GM12875 (cell line): ENCODE measurements around the gene BATF2.
"Not testable (repeated sequence)": the region's sequence is repeated elsewhere in the genome, so short reads cannot be mapped to it uniquely, and the experiment has no call there.

Experiments used
- H3K4me3 ChIP-seq: one replicate; pipeline ENCODE4 v1.5.1; 2011; ENCODE audit warnings: low read depth, low read length, control low read depth
- TF ChIP-seq, protein P1 (sequence below): IDR thresholded peaks from 2 replicates; pipeline ENCODE4 v1.5.1; 2011; ENCODE audit warnings: low read depth, mild to moderate bottlenecking, control low read depth, inconsistent platforms, low read length, moderate library complexity, borderline replicate concordance; ENCODE audit not compliant: insufficient read depth

Gene BATF2

DNA sequence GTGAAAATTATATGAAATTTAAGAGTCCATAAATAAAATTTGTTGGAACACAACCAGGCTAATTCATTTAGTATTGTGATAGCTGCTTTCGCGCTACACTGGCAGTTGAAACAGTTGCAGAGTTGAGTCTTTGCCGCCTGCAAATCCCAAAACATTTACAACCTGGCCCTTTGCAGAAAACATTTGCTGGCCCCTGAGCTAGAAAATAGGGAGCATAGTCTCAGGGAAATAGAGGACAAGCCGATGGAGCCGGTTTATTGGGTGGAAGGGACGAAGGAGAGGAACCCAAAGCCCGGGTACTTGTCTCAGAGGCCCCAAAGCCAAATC lies 43.7 kb upstream of the BATF2 start:
- peak overlapping the region; percentile 89 for H3K4me3 ChIP-seq
- TF ChIP-seq, protein P1, sequence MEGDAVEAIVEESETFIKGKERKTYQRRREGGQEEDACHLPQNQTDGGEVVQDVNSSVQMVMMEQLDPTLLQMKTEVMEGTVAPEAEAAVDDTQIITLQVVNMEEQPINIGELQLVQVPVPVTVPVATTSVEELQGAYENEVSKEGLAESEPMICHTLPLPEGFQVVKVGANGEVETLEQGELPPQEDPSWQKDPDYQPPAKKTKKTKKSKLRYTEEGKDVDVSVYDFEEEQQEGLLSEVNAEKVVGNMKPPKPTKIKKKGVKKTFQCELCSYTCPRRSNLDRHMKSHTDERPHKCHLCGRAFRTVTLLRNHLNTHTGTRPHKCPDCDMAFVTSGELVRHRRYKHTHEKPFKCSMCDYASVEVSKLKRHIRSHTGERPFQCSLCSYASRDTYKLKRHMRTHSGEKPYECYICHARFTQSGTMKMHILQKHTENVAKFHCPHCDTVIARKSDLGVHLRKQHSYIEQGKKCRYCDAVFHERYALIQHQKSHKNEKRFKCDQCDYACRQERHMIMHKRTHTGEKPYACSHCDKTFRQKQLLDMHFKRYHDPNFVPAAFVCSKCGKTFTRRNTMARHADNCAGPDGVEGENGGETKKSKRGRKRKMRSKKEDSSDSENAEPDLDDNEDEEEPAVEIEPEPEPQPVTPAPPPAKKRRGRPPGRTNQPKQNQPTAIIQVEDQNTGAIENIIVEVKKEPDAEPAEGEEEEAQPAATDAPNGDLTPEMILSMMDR, result no peak

DNA sequence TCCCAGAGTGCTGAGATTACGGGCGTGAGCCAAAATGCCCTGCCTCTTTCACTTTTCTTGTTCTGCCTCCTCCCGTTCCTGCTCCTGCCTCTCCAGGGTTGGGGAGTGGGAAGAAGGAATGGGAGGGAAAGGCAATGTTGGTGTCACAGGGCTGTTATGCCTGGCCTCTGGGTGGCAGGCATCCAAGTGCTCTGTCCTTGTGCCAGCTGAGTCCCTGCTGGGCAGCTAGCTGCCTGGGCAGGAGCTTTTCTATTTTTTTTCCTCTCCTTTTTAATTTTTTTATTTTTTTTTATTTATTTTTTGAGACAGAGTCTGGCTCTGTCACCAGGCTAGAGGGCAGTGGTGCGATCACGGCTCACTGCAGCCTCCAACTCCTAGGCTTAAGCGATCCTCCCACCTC lies 40.2 kb upstream of the BATF2 start:
- no peak overlapping the region for H3K4me3 ChIP-seq
- TF ChIP-seq, protein P1, result no peak

DNA sequence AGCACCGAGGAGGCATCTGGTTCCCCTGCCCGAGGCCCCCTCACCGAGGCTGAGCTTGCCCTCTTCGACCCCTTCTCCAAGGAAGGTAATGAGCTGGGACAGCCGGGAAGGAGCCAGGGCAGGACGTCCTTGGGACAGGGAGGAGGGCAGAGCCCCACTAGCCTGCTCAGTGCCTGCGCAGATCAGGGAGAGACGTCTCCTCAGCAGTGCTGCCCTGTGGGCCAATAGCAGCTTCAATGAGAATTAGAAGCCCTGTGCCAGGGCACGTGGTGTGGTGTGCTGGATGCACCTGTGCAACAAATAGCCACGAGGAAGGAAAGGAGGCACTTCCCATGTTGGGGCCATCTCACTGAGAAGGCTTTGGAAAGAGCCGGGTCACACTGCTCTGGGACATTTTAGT lies 38.8 kb upstream of the BATF2 start:
- TF ChIP-seq, protein P1, result no peak
- no peak overlapping the region for H3K4me3 ChIP-seq

DNA sequence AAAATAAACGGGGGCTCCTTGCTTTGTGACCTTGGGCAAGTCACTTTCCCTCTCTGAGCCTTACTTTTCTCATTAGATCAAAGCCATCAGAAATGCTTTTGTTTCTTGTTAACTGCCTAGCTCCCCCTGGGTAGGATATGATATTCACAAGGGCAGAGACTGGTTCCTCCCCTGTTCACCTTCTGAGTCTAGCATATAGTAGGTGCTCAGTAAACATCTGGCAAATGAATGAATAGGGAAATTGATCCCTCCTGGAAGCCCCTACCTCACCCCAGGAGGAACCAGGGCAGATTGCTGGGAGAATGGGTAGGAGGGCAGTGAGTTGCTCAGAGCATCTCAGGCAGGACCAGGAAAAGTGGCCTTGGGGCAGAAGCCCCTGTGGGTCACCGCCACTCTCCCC lies 37.7 kb upstream of the BATF2 start:
- no peak overlapping the region for H3K4me3 ChIP-seq
- TF ChIP-seq, protein P1, result no peak

DNA sequence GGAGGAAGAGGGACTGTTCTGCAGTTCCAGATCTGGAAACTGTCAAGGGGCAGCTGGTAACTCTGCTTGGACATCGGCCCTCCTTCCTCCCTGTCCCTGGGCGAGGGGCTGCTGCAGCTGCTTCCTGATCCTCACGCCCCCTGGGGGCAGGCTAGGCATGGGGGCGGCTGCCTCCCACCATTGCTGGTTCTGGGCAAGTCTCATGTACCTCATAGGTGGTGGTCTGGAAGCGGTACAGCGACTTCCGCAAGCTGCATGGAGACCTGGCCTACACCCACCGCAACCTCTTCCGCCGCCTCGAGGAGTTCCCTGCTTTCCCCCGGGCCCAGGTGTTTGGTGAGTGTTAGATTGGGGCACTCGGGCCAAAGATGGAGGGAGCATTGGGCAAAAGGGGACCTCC lies 35.4 kb upstream of the BATF2 start:
- TF ChIP-seq, protein P1, result no peak
- H3K4me3 ChIP-seq, result no peak overlapping the region

DNA sequence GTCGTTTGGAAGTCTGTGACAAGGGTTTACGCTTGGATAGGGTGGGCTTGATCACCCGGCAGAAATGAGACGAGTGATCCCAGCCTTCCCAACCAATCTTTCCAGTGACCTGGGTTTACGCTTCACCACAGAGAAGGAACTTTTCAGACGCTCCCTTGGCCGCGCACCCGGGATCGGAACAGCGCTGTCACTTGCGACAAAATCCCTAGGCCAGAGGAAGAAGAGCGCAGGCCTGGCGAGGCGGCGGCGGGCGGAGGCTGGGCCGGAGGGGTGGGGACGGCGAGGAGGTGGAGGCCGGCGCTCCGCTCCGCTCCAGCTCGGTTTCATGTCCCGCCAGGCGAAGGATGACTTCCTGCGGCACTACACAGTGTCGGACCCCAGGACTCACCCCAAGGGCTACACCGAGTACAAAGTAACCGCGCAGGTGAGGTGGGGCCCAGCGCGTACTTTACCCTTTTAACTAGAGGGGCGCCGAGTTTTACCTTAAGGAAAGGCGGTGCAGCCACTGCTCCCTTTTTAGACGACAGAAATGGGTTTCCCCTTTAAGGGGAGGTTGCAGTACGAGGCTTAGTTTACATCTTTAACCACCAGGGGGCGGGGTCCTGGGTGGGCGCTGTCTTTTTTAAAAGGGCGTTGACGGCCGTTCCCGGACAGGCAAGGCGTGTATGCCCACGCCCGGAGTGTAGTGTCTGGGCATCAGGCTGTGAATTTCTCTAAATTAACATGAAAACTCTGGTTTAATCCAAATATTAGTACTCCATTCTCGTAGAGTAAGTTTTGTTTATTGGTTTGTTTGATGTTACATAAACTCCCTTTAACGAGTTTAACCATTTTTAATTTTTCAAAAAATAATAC lies 30.7 kb upstream of the BATF2 start, which contains the start of gene SNX15:
TSS of gene SNX15 (plus strand) at position 227 of the 855 bp plus-strand sequence. CDS start at position 326, 99 bp downstream.
- peak within 1 kb of the TSS; percentile 52 for H3K4me3 ChIP-seq
- TF ChIP-seq, protein P1, result no peak; the same call in 1 of the 2 replicates

DNA sequence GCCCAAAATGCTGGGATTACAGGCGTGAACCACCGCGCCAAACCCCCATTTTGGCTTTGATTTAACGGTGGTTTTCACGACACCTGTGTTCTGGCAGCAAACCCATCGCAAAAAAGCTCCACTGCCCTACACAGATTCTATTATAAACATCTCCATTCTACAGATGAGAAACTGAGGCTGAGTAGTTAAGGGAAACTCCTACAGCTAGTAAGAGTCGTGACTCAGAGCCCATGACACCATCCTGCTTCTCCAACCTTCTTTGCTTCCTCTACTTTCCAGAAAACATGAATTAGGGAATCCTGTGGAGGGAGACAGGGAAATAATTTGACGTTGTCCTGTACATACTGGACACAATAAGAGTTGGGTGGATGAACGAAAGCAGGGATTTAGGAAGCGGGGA lies 30.0 kb upstream of the BATF2 start:
- TF ChIP-seq, protein P1, result no peak
- peak overlapping the region; percentile 52 for H3K4me3 ChIP-seq

DNA sequence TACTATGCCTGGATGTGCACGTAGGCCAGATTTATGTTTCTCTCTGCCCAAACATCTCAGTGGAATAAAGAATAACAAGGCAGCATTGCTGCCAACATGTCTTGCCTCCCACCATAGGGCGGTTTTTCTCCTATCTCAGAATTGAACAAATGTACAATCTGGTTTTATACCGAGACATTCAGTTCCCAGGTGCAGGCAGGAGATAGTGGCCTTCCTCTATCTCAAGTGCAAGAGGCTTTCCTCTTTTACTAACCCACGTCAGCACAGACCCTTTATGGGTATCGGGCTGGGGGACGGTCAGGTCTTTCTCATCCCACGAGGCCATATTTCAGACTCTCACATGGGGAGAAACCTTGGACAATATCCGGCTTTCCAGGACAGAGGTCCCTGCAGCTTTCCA lies 26.7 kb upstream of the BATF2 start:
- not testable (repeated sequence) for H3K4me3 ChIP-seq
